HepG2 (cell line): ENCODE data around the gene AP5Z1. TPM values are rescaled to one million over a fixed set of nuclear protein-coding genes. Genes with fewer than 3 reads are reported as not detected.

Source experiments
- ASH2L ChIP-seq: fragments of 300-600, 200-600 bp; sonication (generic); IDR thresholded peaks from 2 replicates; pipeline ENCODE4 v1.7.0; 2017; ENCODE audit warnings: low read depth, mild to moderate bottlenecking, moderate library complexity, mixed read lengths, low read length; ENCODE audit not compliant: insufficient read length
- CBX5 ChIP-seq: sonication (generic); formaldehyde crosslinking; IDR thresholded peaks from 2 replicates; pipeline ENCODE4 v1.4.0; 2020; ENCODE audit warnings: missing genetic modification reagents, borderline replicate concordance
- FIP1L1 ChIP-seq: fragments of 200-400 bp; formaldehyde crosslinking; IDR thresholded peaks from 2 replicates; pipeline ENCODE4 v1.6.1; 2018; ENCODE audit warnings: low read depth, mild to moderate bottlenecking, low read length, moderate library complexity, borderline replicate concordance; ENCODE audit not compliant: insufficient read depth
- GFI1 ChIP-seq: sonication (generic); formaldehyde crosslinking; IDR thresholded peaks from 2 replicates; pipeline ENCODE4 v1.5.0; 2020; ENCODE audit warnings: missing genetic modification reagents, mild to moderate bottlenecking, borderline replicate concordance
- HCFC1 ChIP-seq: fragments of 150-350 bp; IDR thresholded peaks from 2 replicates; pipeline ENCODE4 v1.6.1; 2014; ENCODE audit warnings: low read depth, low read length
- HNRNPK ChIP-seq: fragments of 200-400 bp; formaldehyde crosslinking; IDR thresholded peaks from 2 replicates; pipeline ENCODE4 v1.6.1; 2018; ENCODE audit warnings: low read length, low read depth, moderate library complexity, mild to moderate bottlenecking; ENCODE audit not compliant: poor library complexity, severe bottlenecking
- KMT2A ChIP-seq: sonication (generic); formaldehyde crosslinking; IDR thresholded peaks from 2 replicates; pipeline ENCODE4 v1.4.0; 2020; ENCODE audit warnings: missing genetic modification reagents
- MED8 ChIP-seq: sonication (generic); formaldehyde crosslinking; IDR thresholded peaks from 2 replicates; pipeline ENCODE4 v1.8.1; 2023; ENCODE audit warnings: mild to moderate bottlenecking, missing genetic modification reagents; ENCODE audit not compliant: insufficient replicate concordance
- RAD21 ChIP-seq: fragments of 450-650 bp; formaldehyde crosslinking; IDR thresholded peaks from 2 replicates; pipeline ENCODE4 v1.5.0; 2020; ENCODE audit warnings: mild to moderate bottlenecking
- SKIL ChIP-seq: sonication (generic); formaldehyde crosslinking; IDR thresholded peaks from 2 replicates; pipeline ENCODE4 v1.8.0; 2022; ENCODE audit warnings: missing genetic modification reagents, mild to moderate bottlenecking, moderate library complexity, borderline replicate concordance
- SRSF1 ChIP-seq: fragments of 200-400 bp; formaldehyde crosslinking; optimal IDR thresholded peaks from 2 replicates; pipeline ENCODE3; 2017; ENCODE audit warnings: mild to moderate bottlenecking, low read depth, low read length, moderate library complexity
- XRCC5 ChIP-seq: fragments of 200-400 bp; formaldehyde crosslinking; optimal IDR thresholded peaks from 2 replicates; pipeline ENCODE3; 2017; ENCODE audit warnings: mild to moderate bottlenecking, low read length
- ZNF468 ChIP-seq: sonication (generic); formaldehyde crosslinking; IDR thresholded peaks from 2 replicates; pipeline ENCODE4 v1.8.0; 2022; ENCODE audit warnings: mild to moderate bottlenecking, moderate library complexity, missing genetic modification reagents
- ZNF550 ChIP-seq: sonication (generic); formaldehyde crosslinking; IDR thresholded peaks from 2 replicates; pipeline ENCODE4 v1.4.0; 2020; ENCODE audit warnings: mild to moderate bottlenecking, missing genetic modification reagents, borderline replicate concordance
- ZNF557 ChIP-seq: sonication (generic); formaldehyde crosslinking; IDR thresholded peaks from 2 replicates; pipeline ENCODE4 v1.4.0; 2020; ENCODE audit warnings: missing genetic modification reagents
- ZSCAN25 ChIP-seq: sonication (generic); formaldehyde crosslinking; IDR thresholded peaks from 2 replicates; pipeline ENCODE4 v1.8.0; 2022; ENCODE audit warnings: mild to moderate bottlenecking, missing genetic modification reagents
- ZSCAN30 ChIP-seq: sonication (generic); formaldehyde crosslinking; IDR thresholded peaks from 2 replicates; pipeline ENCODE4 v1.5.0; 2020; ENCODE audit warnings: mild to moderate bottlenecking, missing genetic modification reagents
- polyA plus RNA-seq, 8 experiments: library from polyadenylated mRNA; depleted of rRNA in 3 of 8; stranded (reverse) in 7 of 8; unstranded in 1 of 8; fragments of >200 nt; fragmentation: Illumina TruSeq in 4 of 8; extraction: Trizol in 4 of 8; gene quantifications; 2 replicates each; pipeline versions ENCODE4 v1.2.1 to v1.2.3, GENCODE V29; 2011 to 2016; ENCODE audit warnings: low read depth in 4 of 8, missing spikeins in 1 of 8, mixed read lengths in 1 of 8; ENCODE audit not compliant: insufficient read depth in 1 of 8
- total RNA-seq, 5 experiments: library from RNA; depleted of rRNA; stranded (reverse); fragments of >200 nt; fragmentation: Illumina TruSeq; extraction: Trizol; gene quantifications; 2 replicates each; pipeline ENCODE4 v1.2.3, GENCODE V29; 2016; ENCODE audit warnings: low read depth in 1 of 5
- TF ChIP-seq, protein P1 (sequence below): IDR thresholded peaks from 2 replicates; pipeline ENCODE4 v1.6.1; 2018; ENCODE audit warnings: missing genetic modification reagents, mild to moderate bottlenecking, missing compliant biosample characterization
- TF ChIP-seq, protein P2 (sequence below): sonication (generic); formaldehyde crosslinking; IDR thresholded peaks from 2 replicates; pipeline ENCODE4 v1.5.1; 2020; ENCODE audit warnings: mild to moderate bottlenecking, missing genetic modification reagents, borderline replicate concordance

Gene AP5Z1
- total and polyA plus RNA-seq, 2 of the 13 experiments (the other 11 are each of a cell fraction or from before 2014, with no cell fraction given): 9.3 to 15.1 TPM

GRCh38 chr7:4744391-4745264 is 30.8 kb upstream of the AP5Z1 start (continued):
- TF ChIP-seq GFI1 (CRISPR knock-in tag): peak; percentile 39; the same call in 1 of the 2 replicates
- TF ChIP-seq ASH2L: peak; percentile 24
- TF ChIP-seq ZSCAN30: no peak
- TF ChIP-seq KMT2A (CRISPR knock-in tag): peak; percentile 45; the same call in 1 of the 2 replicates
- TF ChIP-seq SRSF1: peak; percentile 98
- peak; percentile 76 for TF ChIP-seq HNRNPK
- TF ChIP-seq ZSCAN25 (CRISPR knock-in tag): peak; percentile 93
- no peak for TF ChIP-seq ZNF468 (CRISPR knock-in tag)
- no peak for TF ChIP-seq ZNF557 (CRISPR knock-in tag)
- no peak for TF ChIP-seq FIP1L1
- TF ChIP-seq XRCC5: peak; percentile 60
- TF ChIP-seq, protein P1, sequence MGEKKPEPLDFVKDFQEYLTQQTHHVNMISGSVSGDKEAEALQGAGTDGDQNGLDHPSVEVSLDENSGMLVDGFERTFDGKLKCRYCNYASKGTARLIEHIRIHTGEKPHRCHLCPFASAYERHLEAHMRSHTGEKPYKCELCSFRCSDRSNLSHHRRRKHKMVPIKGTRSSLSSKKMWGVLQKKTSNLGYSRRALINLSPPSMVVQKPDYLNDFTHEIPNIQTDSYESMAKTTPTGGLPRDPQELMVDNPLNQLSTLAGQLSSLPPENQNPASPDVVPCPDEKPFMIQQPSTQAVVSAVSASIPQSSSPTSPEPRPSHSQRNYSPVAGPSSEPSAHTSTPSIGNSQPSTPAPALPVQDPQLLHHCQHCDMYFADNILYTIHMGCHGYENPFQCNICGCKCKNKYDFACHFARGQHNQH (CRISPR knock-in tag): 0 out of 2 replicates have a peak, but pooled peaks have one; percentile 53
- TF ChIP-seq CBX5 (CRISPR knock-in tag): no peak
- no peak; the same call in 1 of the 2 replicates for TF ChIP-seq RAD21 (CRISPR knock-in tag)
- TF ChIP-seq HCFC1: no peak
- TF ChIP-seq, protein P2, sequence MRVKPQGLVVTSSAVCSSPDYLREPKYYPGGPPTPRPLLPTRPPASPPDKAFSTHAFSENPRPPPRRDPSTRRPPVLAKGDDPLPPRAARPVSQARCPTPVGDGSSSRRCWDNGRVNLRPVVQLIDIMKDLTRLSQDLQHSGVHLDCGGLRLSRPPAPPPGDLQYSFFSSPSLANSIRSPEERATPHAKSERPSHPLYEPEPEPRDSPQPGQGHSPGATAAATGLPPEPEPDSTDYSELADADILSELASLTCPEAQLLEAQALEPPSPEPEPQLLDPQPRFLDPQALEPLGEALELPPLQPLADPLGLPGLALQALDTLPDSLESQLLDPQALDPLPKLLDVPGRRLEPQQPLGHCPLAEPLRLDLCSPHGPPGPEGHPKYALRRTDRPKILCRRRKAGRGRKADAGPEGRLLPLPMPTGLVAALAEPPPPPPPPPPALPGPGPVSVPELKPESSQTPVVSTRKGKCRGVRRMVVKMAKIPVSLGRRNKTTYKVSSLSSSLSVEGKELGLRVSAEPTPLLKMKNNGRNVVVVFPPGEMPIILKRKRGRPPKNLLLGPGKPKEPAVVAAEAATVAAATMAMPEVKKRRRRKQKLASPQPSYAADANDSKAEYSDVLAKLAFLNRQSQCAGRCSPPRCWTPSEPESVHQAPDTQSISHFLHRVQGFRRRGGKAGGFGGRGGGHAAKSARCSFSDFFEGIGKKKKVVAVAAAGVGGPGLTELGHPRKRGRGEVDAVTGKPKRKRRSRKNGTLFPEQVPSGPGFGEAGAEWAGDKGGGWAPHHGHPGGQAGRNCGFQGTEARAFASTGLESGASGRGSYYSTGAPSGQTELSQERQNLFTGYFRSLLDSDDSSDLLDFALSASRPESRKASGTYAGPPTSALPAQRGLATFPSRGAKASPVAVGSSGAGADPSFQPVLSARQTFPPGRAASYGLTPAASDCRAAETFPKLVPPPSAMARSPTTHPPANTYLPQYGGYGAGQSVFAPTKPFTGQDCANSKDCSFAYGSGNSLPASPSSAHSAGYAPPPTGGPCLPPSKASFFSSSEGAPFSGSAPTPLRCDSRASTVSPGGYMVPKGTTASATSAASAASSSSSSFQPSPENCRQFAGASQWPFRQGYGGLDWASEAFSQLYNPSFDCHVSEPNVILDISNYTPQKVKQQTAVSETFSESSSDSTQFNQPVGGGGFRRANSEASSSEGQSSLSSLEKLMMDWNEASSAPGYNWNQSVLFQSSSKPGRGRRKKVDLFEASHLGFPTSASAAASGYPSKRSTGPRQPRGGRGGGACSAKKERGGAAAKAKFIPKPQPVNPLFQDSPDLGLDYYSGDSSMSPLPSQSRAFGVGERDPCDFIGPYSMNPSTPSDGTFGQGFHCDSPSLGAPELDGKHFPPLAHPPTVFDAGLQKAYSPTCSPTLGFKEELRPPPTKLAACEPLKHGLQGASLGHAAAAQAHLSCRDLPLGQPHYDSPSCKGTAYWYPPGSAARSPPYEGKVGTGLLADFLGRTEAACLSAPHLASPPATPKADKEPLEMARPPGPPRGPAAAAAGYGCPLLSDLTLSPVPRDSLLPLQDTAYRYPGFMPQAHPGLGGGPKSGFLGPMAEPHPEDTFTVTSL (CRISPR knock-in tag): peak; percentile 13; the same call in 1 of the 2 replicates
- TF ChIP-seq MED8 (CRISPR knock-in tag): no peak
- TF ChIP-seq SKIL: peak; percentile 23; the same call in 1 of the 2 replicates
- TF ChIP-seq ZNF550 (CRISPR knock-in tag): no peak
